Endothelial cell of umbilical vein (primary cell): ENCODE data around the gene PDCD2L. TPM values are rescaled to one million over a fixed set of nuclear protein-coding genes. Genes with fewer than 3 reads are reported as not detected.

Experiments used
- BruUV-seq: library from RNA; stranded (reverse); fragments of 400-500 nt; replicated peaks from 2 replicates; lab custom pipeline; 2021; lab: Mats Ljungman, UMichigan
- CTCF ChIA-PET: fragments of 300-600, 350-600 bp; sonication (Branson Sonifier 250); formaldehyde crosslinking; loops from one replicate; lab custom pipeline; 2021; ENCODE audit warnings: antibody characterized with exemption, inconsistent platforms; lab: Charles Lee
- POLR2A ChIA-PET: fragments of 300-600, 350-600 bp; sonication (Branson Sonifier 250); formaldehyde crosslinking; loops from one replicate; lab custom pipeline; 2021; ENCODE audit warnings: antibody characterized with exemption, inconsistent platforms; lab: Charles Lee
- DNase-seq: peaks from one replicate; pipeline ENCODE4 v3.0.0-alpha.2; 2011; ENCODE audit warnings: low read depth, low spot score
- FAIRE-seq: peaks from 2 replicates; lab custom pipeline; 2011; peaks lifted over from hg19 to GRCh38; lab: Jason Lieb, UNC
- H2AFZ ChIP-seq: 2 replicates; pipeline ENCODE4 v1.6.0; 2012; ENCODE audit warnings: low read depth, low read length, control low read depth, inconsistent platforms
- H3K27ac ChIP-seq: 2 replicates; pipeline ENCODE4 v1.5.1; 2011; ENCODE audit warnings: low read depth, mild to moderate bottlenecking, control low read depth, low read length, moderate library complexity; ENCODE audit not compliant: insufficient read depth
- H3K27me3 ChIP-seq, 2 experiments: 2 replicates each; pipeline versions ENCODE4 v1.6.0 to v1.6.1; 2011; ENCODE audit warnings: low read length in 2 of 2, mixed read lengths in 1 of 2; ENCODE audit not compliant: control insufficient read depth in 2 of 2, insufficient read depth in 2 of 2
- H3K36me3 ChIP-seq, 2 experiments: 2 replicates in 1 of 2; 3 replicates in 1 of 2; pipeline ENCODE4 v1.5.1; 2011; ENCODE audit warnings: low read length in 2 of 2, mild to moderate bottlenecking in 1 of 2, moderate library complexity in 1 of 2; ENCODE audit not compliant: control insufficient read depth in 2 of 2, insufficient read depth in 2 of 2; ENCODE audit errors: extremely low read depth in 1 of 2
- H3K4me1 ChIP-seq: 3 replicates; pipeline ENCODE4 v1.5.1; 2011; ENCODE audit warnings: mild to moderate bottlenecking, low read length; ENCODE audit not compliant: control insufficient read depth, insufficient read depth; ENCODE audit errors: extremely low read depth
- H3K4me2 ChIP-seq: 2 replicates; pipeline ENCODE4 v1.6.1; 2011; ENCODE audit warnings: low read length, control low read depth, mixed read lengths; ENCODE audit not compliant: insufficient read depth
- H3K4me3 ChIP-seq, 3 experiments: fragments of 200-600 bp in 1 of 3; sonication (generic), shearing (Covaris generic) in 1 of 3; replicated peaks in 1 of 3; 2 replicates each; pipeline ENCODE4 v1.5.1; 2011 to 2016; ENCODE audit warnings: control low read depth in 3 of 3, low read length in 3 of 3, mild to moderate bottlenecking in 2 of 3, inconsistent platforms in 1 of 3, low read depth in 1 of 3, moderate library complexity in 1 of 3; ENCODE audit not compliant: insufficient read depth in 1 of 3
- H3K79me2 ChIP-seq: 2 replicates; pipeline ENCODE4 v1.6.0; 2012; ENCODE audit warnings: low read length, inconsistent platforms; ENCODE audit not compliant: control insufficient read depth, insufficient read depth
- H3K9ac ChIP-seq: replicated peaks from 2 replicates; pipeline ENCODE3; 2011; ENCODE audit warnings: low read length, control low read depth; ENCODE audit not compliant: insufficient read depth; ENCODE audit errors: extremely low read depth
- H3K9me1 ChIP-seq: replicated peaks from 3 replicates; pipeline ENCODE4 v1.6.0; 2011; ENCODE audit warnings: mild to moderate bottlenecking, low read length; ENCODE audit not compliant: control insufficient read depth, insufficient read depth; ENCODE audit errors: extremely low read depth
- H3K9me3 ChIP-seq: replicated peaks from 2 replicates; pipeline ENCODE4 v1.5.1; 2012; ENCODE audit warnings: low read length, inconsistent platforms; ENCODE audit not compliant: control insufficient read depth, insufficient read depth
- H4K20me1 ChIP-seq: replicated peaks from 2 replicates; pipeline ENCODE3; 2011; ENCODE audit warnings: mild to moderate bottlenecking, low read length; ENCODE audit not compliant: control insufficient read depth, insufficient read depth; ENCODE audit errors: extremely low read depth
- CTCF ChIP-seq, 2 donors: IDR thresholded peaks; 1 replicate in 1 of 2; 2 replicates in 1 of 2; pipeline ENCODE4 v1.5.1; 2011; ENCODE audit warnings: low read length in 2 of 2, mild to moderate bottlenecking in 2 of 2, moderate library complexity in 2 of 2, control low read depth in 1 of 2, inconsistent platforms in 1 of 2, low read depth in 1 of 2; ENCODE audit not compliant: insufficient read depth in 1 of 2; ENCODE audit errors: extremely low read depth in 1 of 2
- GATA2 ChIP-seq: IDR thresholded peaks from 2 replicates; pipeline ENCODE4 v1.7.0; 2011; ENCODE audit warnings: low read depth, mild to moderate bottlenecking, moderate library complexity, mixed read lengths, low read length; ENCODE audit not compliant: insufficient read length, insufficient read depth
- MYC ChIP-seq: IDR thresholded peaks from one replicate; pipeline ENCODE4 v1.6.1; 2011; ENCODE audit warnings: mild to moderate bottlenecking, low read depth, low read length
- POLR2AphosphoS5 ChIP-seq: IDR thresholded peaks from 2 replicates; pipeline ENCODE4 v1.6.1; 2012; ENCODE audit warnings: low read depth, mild to moderate bottlenecking, control low read depth, low read length, moderate library complexity; ENCODE audit not compliant: insufficient read depth
- dilution Hi-C: fragments of 300-500 bp; cut with MboI; formaldehyde crosslinking; loops from one replicate; pipeline ENCODE4 v1.15.0; 2019; ENCODE audit warnings: low sequenced_read_pairs; ENCODE audit not compliant: extremely low pct_ligation_motif_present
- intact Hi-C: fragments of 100-400 bp; cut with micrococcal nuclease; formaldehyde crosslinking; loops from one replicate; pipeline ENCODE4 v1.10.0; 2022
- polyA plus RNA-seq, 4 experiments: library from polyadenylated mRNA; depleted of rRNA in 3 of 4; stranded (reverse) in 3 of 4; unstranded in 1 of 4; fragments of >200 nt; gene quantifications; 2 replicates each; pipeline versions ENCODE4 v1.2.1 to v1.2.3, GENCODE V29; 2011 to 2012; ENCODE audit warnings: missing spikeins in 1 of 4
- total RNA-seq: library from RNA; stranded (reverse); gene quantifications from 2 replicates; pipeline ENCODE4 v1.2.3, GENCODE V29; 2021

Gene PDCD2L
- total and polyA plus RNA-seq, 2 donors (not counting 3 experiments of a cell fraction or from before 2014, with no cell fraction given) = 12.4 to 20.3 TPM

GRCh38 chr19:34383599-34383998, 20.6 kb upstream of the PDCD2L start:
- Histone ChIP-seq H3K36me3 (peaks cover 21 to 39% of the 10 kb centered on the region in 2 experiments), H2AFZ (no peak overlapping the region)

More at GRCh38 chr19:34383599-34383998, 20.6 kb upstream of the PDCD2L start:
- no peak overlapping the region for H3K4me2 ChIP-seq
- H3K9me1 ChIP-seq = no peaks in the 10 kb centered on the region
- DNase-seq (no peak), FAIRE-seq (no peak)
- dilution Hi-C loops = no loop called here
- no peak overlapping the region for H3K9ac ChIP-seq
- ChIA-PET CTCF (interaction anchor here (1.1 kb wide), 1 partner anchor 44 kb away, joined by 3 read pairs; the partner anchor contains the start of gene UBA2), POLR2A (no interaction called here)
- H3K79me2 ChIP-seq = no peaks in the 10 kb centered on the region
- no peaks in the 10 kb centered on the region for H3K4me1 ChIP-seq
- no peaks in the 10 kb centered on the region for H3K9me3 ChIP-seq
- H3K27me3 ChIP-seq = no peaks in the 10 kb centered on the region
- no peak overlapping the region for H3K27ac ChIP-seq
- no TSS peak for BruUV-seq
- TF ChIP-seq MYC = no peak
- no peak for TF ChIP-seq GATA2
- TF ChIP-seq CTCF (IDR thresholded peaks at IDR 0.05; ENCODE audit: extremely low read depth in 1 of 2, insufficient read depth in 1 of 2, low read depth in 1 of 2, low read length in 2 of 2) = no peak
- no peak for TF ChIP-seq POLR2AphosphoS5
- intact Hi-C loops = no loop called here
- H4K20me1 ChIP-seq = no peaks in the 10 kb centered on the region
- H3K4me3 ChIP-seq = no peak overlapping the region
